HG02981 (cell line): Measurements from ENCODE around the gene AGBL4.

ENCODE experiments used
- ATAC-seq: cut with Tn5 transposase; IDR thresholded peaks from one replicate; pipeline ENCODE4 v1.9.1; 2021; ENCODE audit warnings: mild to moderate bottlenecking, moderate library complexity; ENCODE audit not compliant: unreplicated experiment

Gene AGBL4

GRCh38 chr1:48916130-48917069 is 1107.4 kb downstream of the AGBL4 start:
- no peak for ATAC-seq

GRCh38 chr1:48908606-48909005 is 1115.1 kb downstream of the AGBL4 start:
- no peak for ATAC-seq

GRCh38 chr1:48906729-48907128 is 1117.0 kb downstream of the AGBL4 start:
- ATAC-seq, result no peak

DNA sequence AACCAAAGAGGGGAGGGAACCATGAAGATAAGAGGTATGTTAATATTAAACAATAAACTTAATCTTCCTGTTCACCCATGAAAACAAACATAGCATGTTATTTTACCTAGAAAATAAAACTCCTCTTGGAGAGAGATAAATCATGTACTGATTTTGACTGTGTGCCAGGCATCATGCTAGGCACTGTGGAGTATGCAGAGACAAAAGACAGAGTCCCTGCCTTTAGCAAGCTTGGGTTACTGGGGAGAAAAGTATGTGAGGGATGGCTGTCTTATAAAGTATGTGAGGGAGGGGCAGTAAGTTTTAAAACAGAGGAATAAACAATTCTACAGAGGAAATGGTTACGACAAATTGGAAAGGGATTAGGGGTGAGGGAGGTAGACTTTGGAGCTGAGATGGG is 1117.6 kb downstream of the AGBL4 start:
- no peak for ATAC-seq

- no peak for ATAC-seq
Observed at GRCh38 chr1:48903291-48903690, 1120.5 kb downstream of the AGBL4 start.

GRCh38 chr1:48898894-48899293 is 1124.9 kb downstream of the AGBL4 start:
- no peak for ATAC-seq

DNA sequence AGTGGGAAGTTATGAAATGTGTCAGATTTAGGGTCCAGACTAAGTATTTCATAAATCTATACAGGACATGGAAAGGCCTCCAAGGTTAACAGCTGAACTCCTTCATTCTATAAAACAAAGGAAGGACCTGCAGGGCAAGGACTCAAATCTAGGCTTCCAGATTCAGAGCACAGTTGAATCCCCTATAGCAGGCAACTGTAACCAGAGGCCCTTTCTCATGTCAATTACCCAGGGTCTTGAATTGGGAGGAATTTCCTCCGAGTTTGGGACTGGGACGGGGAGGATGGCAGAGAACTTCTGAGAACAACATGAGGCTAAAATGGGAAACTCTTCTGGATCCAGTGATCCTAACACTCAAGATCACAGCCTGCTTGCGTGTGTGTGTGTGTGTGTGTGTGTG is 1134.1 kb downstream of the AGBL4 start:
- ATAC-seq, result no peak

DNA sequence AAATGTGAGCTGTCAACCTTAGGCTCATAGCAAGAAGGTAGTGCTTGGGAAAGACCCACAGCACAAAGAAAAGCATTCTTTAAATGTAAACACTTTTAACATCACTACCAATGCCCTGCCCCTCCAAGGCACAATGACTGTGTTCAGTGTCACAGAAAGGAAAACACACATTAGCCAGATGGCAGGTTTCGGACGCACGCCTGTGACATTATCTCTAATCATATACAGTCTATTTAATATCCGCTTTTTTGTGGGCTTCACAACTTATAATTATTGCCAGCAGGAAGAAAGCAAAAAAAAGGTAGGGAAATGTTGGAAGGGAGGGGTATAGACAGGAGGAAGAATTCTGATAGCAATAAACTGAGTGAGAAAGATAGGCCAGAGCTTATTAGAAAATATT is 1134.7 kb downstream of the AGBL4 start:
- no peak for ATAC-seq

- ATAC-seq, result no peak
Observed at GRCh38 chr1:48887796-48888195, 1136.0 kb downstream of the AGBL4 start.

DNA sequence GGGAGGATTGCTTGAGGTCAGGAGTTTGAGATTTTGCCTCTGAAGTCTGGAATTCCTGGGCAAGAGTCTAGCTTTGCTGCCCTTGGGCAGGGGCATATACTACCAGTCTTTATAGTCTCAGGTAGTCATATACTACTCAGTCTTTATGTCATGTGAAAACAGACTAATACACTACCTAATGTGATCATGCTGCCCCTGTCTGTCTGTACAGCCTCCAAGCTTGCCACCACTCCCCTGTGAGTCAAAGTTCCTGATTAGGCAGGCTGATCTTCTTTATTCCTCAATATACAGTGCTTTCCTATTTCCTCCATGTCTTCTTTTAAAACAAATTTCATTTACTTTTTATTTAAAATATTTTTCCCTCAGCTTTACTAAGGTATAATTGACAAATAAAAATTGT is 1141.7 kb downstream of the AGBL4 start:
- no peak for ATAC-seq

DNA sequence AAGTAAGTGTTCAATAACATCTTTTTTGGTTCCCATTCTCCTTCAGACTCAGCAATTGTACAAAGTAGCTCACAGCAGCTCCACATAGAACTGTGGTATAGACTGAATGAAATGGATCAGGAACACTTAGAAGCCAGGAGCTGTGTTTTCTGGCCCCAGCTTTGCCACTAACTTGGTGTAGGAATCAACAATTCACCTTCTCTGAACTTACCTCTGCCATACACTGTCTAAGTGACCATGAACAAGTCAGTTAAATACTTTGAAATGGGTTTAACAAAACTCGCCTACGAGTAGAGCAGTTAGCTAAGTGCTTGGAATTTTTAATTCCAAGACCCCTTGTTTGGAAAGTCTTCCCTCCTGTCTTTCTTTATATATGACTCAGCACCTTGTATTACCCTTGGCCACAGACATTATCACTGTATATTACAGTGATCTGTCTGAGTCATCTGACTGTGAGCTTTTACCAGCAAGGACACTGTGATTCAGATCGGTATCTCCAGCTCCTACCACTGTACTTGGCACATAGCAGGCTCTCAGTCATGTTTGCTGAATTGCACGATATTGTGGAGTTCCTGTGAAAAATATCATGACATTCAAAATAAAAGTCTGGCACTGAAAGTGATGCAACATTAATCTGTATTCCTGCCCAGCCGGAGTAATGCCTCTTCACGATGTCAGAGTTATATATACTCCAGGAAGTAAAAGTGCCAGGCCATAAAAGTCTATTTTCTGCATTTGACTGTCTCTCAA is 1145.4 kb downstream of the AGBL4 start:
- no peak for ATAC-seq

DNA sequence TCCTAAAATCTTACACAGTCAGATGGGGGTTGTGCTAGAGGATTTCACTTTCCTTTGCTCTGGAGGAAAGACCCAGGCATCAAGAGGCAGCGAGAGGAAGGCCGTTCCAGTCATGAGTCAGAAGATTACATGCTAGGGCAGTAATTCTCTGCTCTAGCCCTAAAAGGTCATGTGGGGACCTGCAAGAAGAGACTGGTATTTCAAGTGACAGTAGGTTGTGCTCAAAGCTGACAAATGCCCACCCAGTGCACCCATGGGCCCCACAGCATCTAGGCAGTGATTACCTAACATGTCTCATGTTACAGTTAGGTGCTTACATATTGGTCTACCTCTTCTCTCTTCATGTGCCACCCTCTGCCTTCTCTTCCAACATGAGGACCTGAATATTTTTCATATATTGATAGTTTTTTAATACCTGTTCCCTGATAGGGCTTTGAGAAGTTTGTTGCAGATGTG is 1147.4 kb downstream of the AGBL4 start:
- no peak for ATAC-seq

DNA sequence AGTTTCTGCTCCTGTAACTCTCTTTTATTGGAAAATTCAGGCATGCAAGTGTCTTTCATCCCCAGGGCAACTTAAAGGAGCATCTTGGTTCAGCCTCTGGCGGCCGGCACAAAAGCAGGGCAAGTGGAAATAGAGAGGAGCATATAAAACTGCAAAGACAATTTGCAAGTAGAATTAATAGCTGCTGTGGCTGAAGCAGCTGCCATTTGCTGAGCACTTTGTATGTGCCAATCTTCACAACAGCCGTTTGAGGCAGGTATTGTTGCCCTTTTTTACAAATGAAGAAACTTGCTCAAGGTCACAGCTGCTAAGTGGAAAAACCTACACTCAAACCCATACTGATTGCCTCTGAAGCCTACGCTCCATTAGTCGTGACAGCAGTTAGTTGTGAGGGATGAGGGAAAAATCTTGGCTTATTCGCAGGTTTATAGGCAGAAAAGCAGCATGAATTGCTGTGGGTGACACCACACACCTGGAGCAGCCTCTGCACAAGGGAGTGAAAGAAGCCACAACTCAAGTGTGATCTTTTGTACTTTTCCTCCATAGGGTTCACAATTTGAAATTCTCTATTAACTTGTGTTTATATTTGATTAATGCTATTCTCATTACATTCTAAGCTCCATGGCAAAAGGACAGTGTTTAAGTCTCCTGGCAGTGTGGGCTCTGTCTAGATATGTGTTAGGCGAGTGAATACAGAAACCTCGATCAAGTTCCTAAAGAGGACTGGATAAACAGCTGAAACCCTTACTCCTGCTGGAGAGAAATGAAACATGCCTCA is 1148.0 kb downstream of the AGBL4 start:
- ATAC-seq, result no peak

DNA sequence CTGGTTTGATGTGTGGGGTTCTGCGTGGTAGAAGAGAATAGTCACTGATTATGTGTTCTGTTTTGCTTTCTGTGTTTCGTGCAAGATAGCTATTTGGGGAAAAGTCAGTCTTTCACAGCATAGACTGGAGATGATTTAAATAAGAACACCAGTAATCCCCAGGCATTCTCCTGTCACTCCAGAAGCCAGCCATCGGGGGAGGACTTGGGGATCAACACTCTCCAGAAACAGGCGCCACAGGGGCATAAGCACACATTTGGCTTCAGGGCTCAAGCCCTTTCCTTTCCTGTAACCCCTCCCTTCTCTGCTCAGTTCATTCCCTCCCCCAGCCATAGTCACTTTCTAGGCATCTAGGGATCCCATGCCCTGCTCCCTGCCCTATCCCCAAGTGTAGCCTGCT is 1149.8 kb downstream of the AGBL4 start:
- ATAC-seq, result no peak

DNA sequence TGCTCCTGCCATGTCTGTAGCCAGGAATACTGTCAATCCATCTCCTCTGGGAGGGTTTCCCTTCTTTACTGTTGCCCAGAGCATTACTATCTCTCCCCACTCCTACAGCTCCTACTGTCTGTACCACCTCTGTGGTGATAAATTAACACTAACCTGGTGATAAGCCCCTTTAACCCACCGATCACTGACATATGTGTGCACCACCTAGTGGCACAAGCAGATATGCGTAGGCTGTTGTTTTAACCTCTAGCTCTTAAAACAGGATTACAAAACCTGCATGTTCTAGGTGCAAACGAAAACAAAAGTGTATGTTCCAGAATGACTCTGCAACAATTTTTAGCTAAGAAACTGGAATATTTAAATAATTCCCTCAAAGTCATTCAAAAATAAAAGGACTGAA is 1153.2 kb downstream of the AGBL4 start:
- ATAC-seq, result peak; percentile 75

GRCh38 chr1:48869116-48869893 is 1154.4 kb downstream of the AGBL4 start:
- no peak for ATAC-seq

- ATAC-seq, result no peak
Observed at GRCh38 chr1:48864913-48865312, 1158.8 kb downstream of the AGBL4 start.

GRCh38 chr1:48859456-48859855 is 1164.3 kb downstream of the AGBL4 start:
- no peak for ATAC-seq

- no peak for ATAC-seq
Observed at GRCh38 chr1:48858200-48858920, 1165.4 kb downstream of the AGBL4 start.

DNA sequence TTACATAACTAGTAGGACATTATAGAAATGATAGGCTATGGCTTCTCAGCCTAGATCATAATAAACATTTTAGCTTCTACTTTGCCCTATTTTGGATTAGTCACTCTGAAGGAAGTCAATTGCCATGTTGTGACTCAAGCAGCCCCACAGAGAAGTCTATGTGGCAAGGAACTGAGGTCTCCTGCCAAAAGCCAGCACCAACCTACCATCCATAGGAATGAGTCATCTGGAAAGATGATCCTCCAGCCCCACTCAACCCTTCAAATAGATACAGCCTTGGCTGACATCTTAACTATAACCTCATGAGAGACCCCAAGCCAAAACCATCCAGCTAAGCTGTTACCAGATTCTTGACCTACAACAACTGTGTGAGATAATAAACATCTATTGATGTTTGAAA is 1170.7 kb downstream of the AGBL4 start:
- no peak for ATAC-seq
